Measurements from ENCODE around the gene PSKH1.

- TF ChIP-seq POLR2A (IDR thresholded peaks at IDR 0.05) (no peak), CTCF (IDR thresholded peaks at IDR 0.05) (no peak)
These were observed 34.6 kb upstream of the PSKH1 start for GRCh38 chr16:67858500-67858899.

Measured in testis (tissue), 2 donors.